H9 (cell line): ENCODE data around the gene RHOB. TPM values are rescaled to one million over a fixed set of nuclear protein-coding genes. Genes with fewer than 3 reads are reported as not detected.

Experiments used
- DNase-seq: peaks from one replicate; pipeline ENCODE4 v3.0.0-alpha.2; 2017
- H2AFZ ChIP-seq: one replicate; pipeline ENCODE4 v1.6.1; 2013; ENCODE audit warnings: mild to moderate bottlenecking, low read length, control low read depth, moderate library complexity
- H2AK5ac ChIP-seq: 2 replicates; pipeline ENCODE4 v1.6.1; 2013; ENCODE audit warnings: low read length, control low read depth, mixed read lengths; ENCODE audit not compliant: insufficient read length
- H2BK120ac ChIP-seq: one replicate; pipeline ENCODE4 v1.6.1; 2013; ENCODE audit warnings: low read depth, mild to moderate bottlenecking, low read length, control low read depth, inconsistent platforms; ENCODE audit not compliant: poor library complexity, severe bottlenecking
- H2BK12ac ChIP-seq: 2 replicates; pipeline ENCODE4 v1.6.1; 2013; ENCODE audit warnings: low read length, control low read depth, mixed read lengths, low read depth; ENCODE audit not compliant: insufficient read length
- H2BK15ac ChIP-seq: 2 replicates; pipeline ENCODE4 v1.6.1; 2013; ENCODE audit warnings: low read depth, low read length, control low read depth
- H2BK20ac ChIP-seq: one replicate; pipeline ENCODE4 v1.6.1; 2013; ENCODE audit warnings: low read depth, mild to moderate bottlenecking, low read length, control low read depth, inconsistent platforms; ENCODE audit not compliant: poor library complexity, severe bottlenecking
- H2BK5ac ChIP-seq: 2 replicates; pipeline ENCODE4 v1.6.1; 2013; ENCODE audit warnings: low read length, control low read depth, mixed read lengths; ENCODE audit not compliant: insufficient read length
- H3K14ac ChIP-seq: 2 replicates; pipeline ENCODE4 v1.6.1; 2013; ENCODE audit warnings: low read length, control low read depth; ENCODE audit not compliant: insufficient read depth
- H3K18ac ChIP-seq: 2 replicates; pipeline ENCODE4 v1.6.1; 2013; ENCODE audit warnings: low read depth, mild to moderate bottlenecking, mixed read lengths, low read length, control low read depth; ENCODE audit not compliant: insufficient read length
- H3K23ac ChIP-seq: 2 replicates; pipeline ENCODE4 v1.6.1; 2013; ENCODE audit warnings: low read length, control low read depth, mixed read lengths, low read depth; ENCODE audit not compliant: insufficient read length
- H3K23me2 ChIP-seq: 2 replicates; pipeline ENCODE4 v1.6.1; 2013; ENCODE audit warnings: low read depth, mild to moderate bottlenecking, mixed read lengths, low read length, control low read depth; ENCODE audit not compliant: insufficient read length, poor library complexity, severe bottlenecking
- H3K27ac ChIP-seq: 2 replicates; pipeline ENCODE4 v1.5.1; 2013; ENCODE audit warnings: low read length, control low read depth, mixed read lengths, low read depth; ENCODE audit not compliant: insufficient read length
- H3K27me3 ChIP-seq: 2 replicates; pipeline ENCODE4 v1.6.1; 2013; ENCODE audit warnings: low read length, control low read depth, inconsistent platforms; ENCODE audit not compliant: insufficient read depth
- H3K4ac ChIP-seq: 2 replicates; pipeline ENCODE4 v1.6.1; 2013; ENCODE audit warnings: low read depth, mild to moderate bottlenecking, control low read depth, inconsistent platforms, low read length, moderate library complexity
- H3K4me1 ChIP-seq: 2 replicates; pipeline ENCODE4 v1.6.1; 2013; ENCODE audit warnings: low read length, control low read depth, inconsistent platforms; ENCODE audit not compliant: insufficient read depth
- H3K4me2 ChIP-seq: 2 replicates; pipeline ENCODE4 v1.6.1; 2013; ENCODE audit warnings: low read length, control low read depth, mixed read lengths; ENCODE audit not compliant: insufficient read length, insufficient read depth
- H3K56ac ChIP-seq: 2 replicates; pipeline ENCODE4 v1.6.1; 2013; ENCODE audit warnings: low read depth, mild to moderate bottlenecking, mixed read lengths, low read length, control low read depth; ENCODE audit not compliant: insufficient read length
- H3K79me1 ChIP-seq: 2 replicates; pipeline ENCODE4 v1.6.1; 2013; ENCODE audit warnings: low read depth, mild to moderate bottlenecking, moderate library complexity, low read length, control low read depth, inconsistent platforms; ENCODE audit not compliant: insufficient read depth, poor library complexity, severe bottlenecking
- H3K79me2 ChIP-seq: 2 replicates; pipeline ENCODE4 v1.6.1; 2013; ENCODE audit warnings: low read length, control low read depth, inconsistent platforms; ENCODE audit not compliant: insufficient read depth
- H3K9ac ChIP-seq: 2 replicates; pipeline ENCODE4 v1.6.1; 2013; ENCODE audit warnings: low read length, control low read depth, mixed read lengths; ENCODE audit not compliant: insufficient read length; ENCODE audit errors: extremely low read depth
- H3K9me3 ChIP-seq: one replicate; pipeline ENCODE4 v1.6.1; 2013; ENCODE audit warnings: low read depth, low read length, inconsistent platforms; ENCODE audit not compliant: control insufficient read depth
- H3T11ph ChIP-seq: one replicate; pipeline ENCODE4 v1.6.1; 2013; ENCODE audit warnings: mild to moderate bottlenecking, low read length, control low read depth, inconsistent platforms
- H4K20me1 ChIP-seq: one replicate; pipeline ENCODE4 v1.6.1; 2013; ENCODE audit not compliant: control insufficient read depth, insufficient read length, insufficient read depth
- H4K5ac ChIP-seq: 2 replicates; pipeline ENCODE4 v1.6.1; 2013; ENCODE audit warnings: low read depth, mild to moderate bottlenecking, mixed read lengths, low read length, control low read depth; ENCODE audit not compliant: insufficient read length
- H4K8ac ChIP-seq: replicated peaks from 2 replicates; pipeline ENCODE4 v1.6.1; 2013; ENCODE audit warnings: low read length, control low read depth, mixed read lengths, low read depth; ENCODE audit not compliant: insufficient read length
- H4K91ac ChIP-seq: 2 replicates; pipeline ENCODE4 v1.6.1; 2013; ENCODE audit warnings: low read depth, mild to moderate bottlenecking, moderate library complexity, mixed read lengths, low read length, control low read depth; ENCODE audit not compliant: insufficient read length
- H3K27ac Mint-ChIP-seq, 3 experiments: 2 replicates in 2 of 3; 3 replicates in 1 of 3; pipeline ENCODE4 v1.8.0; 2020 to 2021; ENCODE audit warnings: mixed read lengths in 3 of 3, mild to moderate bottlenecking in 1 of 3, moderate library complexity in 1 of 3
- H3K27me3 Mint-ChIP-seq: 2 replicates; pipeline ENCODE4 v1.8.0; 2021; ENCODE audit warnings: low read depth, mild to moderate bottlenecking, moderate library complexity, mixed read lengths
- H3K36me3 Mint-ChIP-seq, 3 experiments: 2 replicates in 2 of 3; 3 replicates in 1 of 3; pipeline ENCODE4 v1.8.0; 2020 to 2021; ENCODE audit warnings: low read depth in 3 of 3, mixed read lengths in 3 of 3; ENCODE audit not compliant: insufficient read depth in 1 of 3
- H3K4me1 Mint-ChIP-seq, 2 experiments: 2 replicates each; pipeline ENCODE4 v1.8.0; 2020; ENCODE audit warnings: mixed read lengths in 2 of 2
- H3K4me3 Mint-ChIP-seq, 2 experiments: 2 replicates in 1 of 2; 3 replicates in 1 of 2; pipeline ENCODE4 v1.8.0; 2020 to 2021; ENCODE audit warnings: mild to moderate bottlenecking in 2 of 2, mixed read lengths in 2 of 2, moderate library complexity in 1 of 2
- H3K9me3 Mint-ChIP-seq, 2 experiments: 2 replicates in 1 of 2; 3 replicates in 1 of 2; pipeline ENCODE4 v1.8.0; 2020; ENCODE audit warnings: mild to moderate bottlenecking in 2 of 2, mixed read lengths in 2 of 2, moderate library complexity in 1 of 2
- WGBS: extraction: QIAGEN DNeasy Blood & Tissue Kit; methylation state at CpG from one replicate; pipeline ENCODE4 v1.1.7; 2013; ENCODE audit warnings: missing lambda C conversion rate, low lambda C conversion rate, mixed read lengths; ENCODE audit not compliant: insufficient read length; ENCODE audit errors: extremely low coverage; 5-methylcytosine and 5-hydroxymethylcytosine counted together
- total RNA-seq: library from RNA; stranded (reverse); gene quantifications from 2 replicates; pipeline ENCODE4 v1.2.1, GENCODE V29; 2021
- TF ChIP-seq, protein P1 (sequence below): fragments of 200-600 bp; sonication (generic); conservative IDR thresholded peaks from 3 replicates; pipeline ENCODE4 v1.8.0; 2021; ENCODE audit warnings: antibody characterized with exemption, mild to moderate bottlenecking

Gene RHOB
- total RNA-seq, 1 experiment from 2014 or later, result 10.3 TPM

DNA sequence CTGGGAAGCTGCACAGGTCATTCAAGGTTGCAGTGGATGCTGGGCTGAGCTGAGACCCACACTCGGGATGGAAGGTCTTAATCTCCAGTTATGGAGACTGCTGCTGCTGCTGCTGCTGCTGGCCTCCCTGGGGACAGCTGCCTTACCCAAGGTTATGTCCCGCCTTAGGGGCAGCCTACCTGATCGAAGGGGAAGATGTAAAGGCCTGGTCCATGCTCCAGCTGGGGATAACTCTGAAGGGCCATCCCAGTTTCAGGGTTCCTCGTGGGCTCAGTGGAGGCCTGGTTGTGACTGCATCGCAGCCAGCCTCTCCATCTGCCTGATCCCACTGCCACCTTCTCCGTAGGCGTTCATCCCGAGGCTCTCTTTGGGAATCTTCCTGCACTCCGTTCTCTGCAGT lies 33.0 kb downstream of the RHOB start:
- Histone ChIP-seq H4K20me1 (no peaks in the 10 kb centered on the region), H3K27me3 (no peaks in the 10 kb centered on the region), H3K23ac (no peak overlapping the region), H3K9me3 (no peaks in the 10 kb centered on the region), H3K9ac (no peak overlapping the region), H3T11ph (no peak overlapping the region), H2AK5ac (no peak overlapping the region), H3K23me2 (no peaks in the 10 kb centered on the region), H2BK12ac (no peak overlapping the region), H2BK20ac (no peak overlapping the region), H3K56ac (no peak overlapping the region), H3K4me2 (no peak overlapping the region), H3K18ac (no peak overlapping the region), H4K91ac (no peak overlapping the region), H3K79me1 (no peaks in the 10 kb centered on the region), H3K4ac (no peak overlapping the region), H2BK15ac (no peak overlapping the region), H4K8ac (no peak overlapping the region), H3K14ac (no peak overlapping the region), H2AFZ (no peak overlapping the region), H3K79me2 (no peaks in the 10 kb centered on the region), H3K4me1 (no peaks in the 10 kb centered on the region), H3K27ac (no peak overlapping the region), H2BK120ac (no peak overlapping the region), H2BK5ac (no peak overlapping the region), H4K5ac (no peak overlapping the region)
- Mint-ChIP-seq H3K4me1 (peaks cover 0 to 1% of the 10 kb centered on the region in 2 experiments; a peak in 1 of 4 replicates), H3K27ac (no peak overlapping the region), H3K4me3 (no peak overlapping the region), H3K9me3 (no peaks in the 10 kb centered on the region), H3K27me3 (peaks cover 18% of the 10 kb centered on the region), H3K36me3 (no peaks in the 10 kb centered on the region; a peak in 1 of 7 replicates)
- WGBS, result no CpG with 5 or more reads among the region's 9 CpGs
- DNase-seq, result no peak
- TF ChIP-seq, protein P1, sequence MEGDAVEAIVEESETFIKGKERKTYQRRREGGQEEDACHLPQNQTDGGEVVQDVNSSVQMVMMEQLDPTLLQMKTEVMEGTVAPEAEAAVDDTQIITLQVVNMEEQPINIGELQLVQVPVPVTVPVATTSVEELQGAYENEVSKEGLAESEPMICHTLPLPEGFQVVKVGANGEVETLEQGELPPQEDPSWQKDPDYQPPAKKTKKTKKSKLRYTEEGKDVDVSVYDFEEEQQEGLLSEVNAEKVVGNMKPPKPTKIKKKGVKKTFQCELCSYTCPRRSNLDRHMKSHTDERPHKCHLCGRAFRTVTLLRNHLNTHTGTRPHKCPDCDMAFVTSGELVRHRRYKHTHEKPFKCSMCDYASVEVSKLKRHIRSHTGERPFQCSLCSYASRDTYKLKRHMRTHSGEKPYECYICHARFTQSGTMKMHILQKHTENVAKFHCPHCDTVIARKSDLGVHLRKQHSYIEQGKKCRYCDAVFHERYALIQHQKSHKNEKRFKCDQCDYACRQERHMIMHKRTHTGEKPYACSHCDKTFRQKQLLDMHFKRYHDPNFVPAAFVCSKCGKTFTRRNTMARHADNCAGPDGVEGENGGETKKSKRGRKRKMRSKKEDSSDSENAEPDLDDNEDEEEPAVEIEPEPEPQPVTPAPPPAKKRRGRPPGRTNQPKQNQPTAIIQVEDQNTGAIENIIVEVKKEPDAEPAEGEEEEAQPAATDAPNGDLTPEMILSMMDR, result no peak
